ENCODE measurements around the gene SLC6A11. TPM values are rescaled to one million over a fixed set of nuclear protein-coding genes. Genes with fewer than 3 reads are reported as not detected.

SLC6A11 gene
- total RNA-seq, 1 donor from 2014 or later, result 1.4 TPM

GRCh38 chr3:10957976-10958749 lies 142.1 kb downstream of the SLC6A11 start:
- intact Hi-C loops (cut with DNase I), result no loop called here
- DNase-seq (ENCODE audit: low spot score), result no peak
- peak; percentile 29 for ATAC-seq

GRCh38 chr3:10960255-10960654 lies 144.2 kb downstream of the SLC6A11 start:
- ATAC-seq, result no peak
- DNase-seq (ENCODE audit: low spot score), result no peak
- intact Hi-C loops (cut with DNase I), result no loop called here

- intact Hi-C loops (cut with DNase I), result no loop called here
- no peak for DNase-seq (ENCODE audit: low spot score)
- no peak for ATAC-seq
Observed at GRCh38 chr3:10961921-10962320, 145.9 kb downstream of the SLC6A11 start.

- DNase-seq (ENCODE audit: low spot score) (no peak), ATAC-seq (no peak)
- intact Hi-C loops (cut with DNase I), result no loop called here
Observed at GRCh38 chr3:10962481-10963036, 146.5 kb downstream of the SLC6A11 start.

- ATAC-seq (no peak), DNase-seq (ENCODE audit: low spot score) (no peak)
- intact Hi-C loops (cut with DNase I), result no loop called here
Observed at GRCh38 chr3:10964537-10965167, 148.6 kb downstream of the SLC6A11 start.

GRCh38 chr3:10968401-10968800 lies 152.4 kb downstream of the SLC6A11 start:
- no peak for ATAC-seq
- intact Hi-C loops (cut with DNase I), result no loop called here

GRCh38 chr3:10970306-10970960 lies 154.4 kb downstream of the SLC6A11 start:
- ATAC-seq, result no peak
- intact Hi-C loops (cut with DNase I), result no loop called here
- DNase-seq (ENCODE audit: low spot score), result no peak

More at GRCh38 chr3:10968401-10968800, 152.4 kb downstream of the SLC6A11 start:
- no peak for DNase-seq (ENCODE audit: low spot score)

- no peak for ATAC-seq
- intact Hi-C loops (cut with DNase I), result no loop called here
Observed at GRCh38 chr3:10972072-10972782, 156.2 kb downstream of the SLC6A11 start.

GRCh38 chr3:10973046-10973595 lies 157.1 kb downstream of the SLC6A11 start:
- no peak for DNase-seq (ENCODE audit: low spot score)
- intact Hi-C loops (cut with DNase I), result no loop called here

More at GRCh38 chr3:10972072-10972782, 156.2 kb downstream of the SLC6A11 start:
- no peak for DNase-seq (ENCODE audit: low spot score)

GRCh38 chr3:10974131-10974530 lies 158.1 kb downstream of the SLC6A11 start:
- no peak for ATAC-seq
- DNase-seq (ENCODE audit: low spot score), result no peak
- intact Hi-C loops (cut with DNase I), result no loop called here

More at GRCh38 chr3:10973046-10973595, 157.1 kb downstream of the SLC6A11 start:
- ATAC-seq, result no peak

GRCh38 chr3:10974746-10975375 lies 158.8 kb downstream of the SLC6A11 start:
- intact Hi-C loops (cut with DNase I), result no loop called here
- no peak for ATAC-seq
- DNase-seq (ENCODE audit: low spot score), result no peak

- ATAC-seq (no peak), DNase-seq (ENCODE audit: low spot score) (no peak)
- intact Hi-C loops (cut with DNase I), result no loop called here
Observed at GRCh38 chr3:10975695-10976234, 159.7 kb downstream of the SLC6A11 start.

- ATAC-seq (no peak), DNase-seq (ENCODE audit: low spot score) (no peak)
- intact Hi-C loops (cut with DNase I), result no loop called here
Observed at GRCh38 chr3:10976770-10977169, 160.7 kb downstream of the SLC6A11 start.

GRCh38 chr3:10977892-10978510 lies 162.0 kb downstream of the SLC6A11 start:
- ATAC-seq, result no peak
- DNase-seq (ENCODE audit: low spot score), result no peak
- intact Hi-C loops (cut with DNase I), result no loop called here

GRCh38 chr3:10978956-10979355 lies 162.9 kb downstream of the SLC6A11 start:
- DNase-seq (ENCODE audit: low spot score), result no peak
- intact Hi-C loops (cut with DNase I), result no loop called here
- no peak for ATAC-seq

GRCh38 chr3:10980312-10980711 lies 164.3 kb downstream of the SLC6A11 start:
- intact Hi-C loops (cut with DNase I), result no loop called here
- ATAC-seq (no peak), DNase-seq (ENCODE audit: low spot score) (no peak)

- intact Hi-C loops (cut with DNase I), result no loop called here
- ATAC-seq (no peak), DNase-seq (ENCODE audit: low spot score) (no peak)
Observed at GRCh38 chr3:10981031-10981430, 165.0 kb downstream of the SLC6A11 start.

- DNase-seq (ENCODE audit: low spot score), result no peak
- ATAC-seq, result peak; percentile 46
- intact Hi-C loops (cut with DNase I), result no loop called here
Observed at GRCh38 chr3:10981961-10982360, 165.9 kb downstream of the SLC6A11 start.

All from sciatic nerve (tissue), 2 donors.